Panc1 (cell line): ENCODE results near the gene RABGAP1L. TPM values are rescaled to one million over a fixed set of nuclear protein-coding genes. Genes with fewer than 3 reads are reported as not detected.

Experiments
- ATAC-seq: fragments of 200-7000 bp; cut with Tn5 transposase; 2 replicates; pipeline ENCODE4 v1.9.1; 2020; ENCODE audit warnings: mild to moderate bottlenecking, moderate library complexity
- BruUV-seq: library from RNA; stranded (reverse); fragments of 400-500 nt; replicated peaks from 2 replicates; lab custom pipeline; 2021; lab: Mats Ljungman, UMichigan
- CTCF ChIA-PET: fragments of 300-600 bp; sonication (Branson Sonifier 250); formaldehyde crosslinking; loops from one replicate; lab custom pipeline; 2022; ENCODE audit warnings: antibody characterized with exemption; lab: Charles Lee
- POLR2A ChIA-PET: fragments of 300-600 bp; sonication (Branson Sonifier 250); formaldehyde crosslinking; loops from one replicate; lab custom pipeline; 2022; ENCODE audit warnings: antibody characterized with exemption; lab: Charles Lee
- DNase-seq: peaks from one replicate; pipeline ENCODE4 v3.0.0-alpha.2; 2010; ENCODE audit warnings: low read depth, low spot score
- H3K27ac ChIP-seq: 2 replicates; pipeline ENCODE4 v1.5.1; 2011; ENCODE audit warnings: mild to moderate bottlenecking, low read length, inconsistent platforms
- H3K27me3 ChIP-seq: fragments of 200-500 bp; sonication (Bioruptor generic); 2 replicates; pipeline ENCODE4 v1.6.0; 2014; ENCODE audit warnings: low read length, inconsistent platforms; ENCODE audit not compliant: control insufficient read depth, insufficient read depth
- H3K36me3 ChIP-seq: fragments of 200-500 bp; sonication (Bioruptor generic); 2 replicates; pipeline ENCODE4 v1.5.1; 2014; ENCODE audit warnings: inconsistent platforms, mild to moderate bottlenecking, low read length, moderate library complexity; ENCODE audit not compliant: control insufficient read depth, insufficient read depth
- H3K4me1 ChIP-seq: 2 replicates; pipeline ENCODE4 v1.5.1; 2011; ENCODE audit warnings: inconsistent platforms, mild to moderate bottlenecking, low read length, moderate library complexity; ENCODE audit not compliant: control insufficient read depth, insufficient read depth
- H3K4me3 ChIP-seq, 2 experiments: 2 replicates each; pipeline ENCODE4 v1.5.1; 2011 to 2012; ENCODE audit warnings: low read depth in 2 of 2, low read length in 2 of 2, mild to moderate bottlenecking in 2 of 2, inconsistent platforms in 1 of 2, moderate library complexity in 1 of 2
- H3K9me3 ChIP-seq: fragments of 200-500 bp; sonication (Bioruptor generic); 2 replicates; pipeline ENCODE4 v1.5.1; 2014; ENCODE audit warnings: low read depth, mild to moderate bottlenecking, inconsistent platforms, low read length, moderate library complexity; ENCODE audit not compliant: control insufficient read depth, insufficient read depth
- CTCF ChIP-seq: fragments of 450-650 bp; IDR thresholded peaks from 2 replicates; pipeline ENCODE4 v1.5.1; 2017; ENCODE audit warnings: mild to moderate bottlenecking
- POLR2AphosphoS5 ChIP-seq: IDR thresholded peaks from 2 replicates; pipeline ENCODE4 v1.6.1; 2012; ENCODE audit warnings: mild to moderate bottlenecking, low read depth, low read length, moderate library complexity
- REST ChIP-seq, 2 experiments: IDR thresholded peaks; 2 replicates each; pipeline ENCODE4 v1.6.1; 2011 to 2012; ENCODE audit warnings: low read depth in 2 of 2, control low read depth in 1 of 2, low read length in 1 of 2, mild to moderate bottlenecking in 1 of 2, moderate library complexity in 1 of 2; ENCODE audit not compliant: insufficient read depth in 1 of 2
- SIN3A ChIP-seq: IDR thresholded peaks from 2 replicates; pipeline ENCODE4 v1.6.1; 2012; ENCODE audit warnings: low read depth, mild to moderate bottlenecking, low read length, moderate library complexity, borderline replicate concordance; ENCODE audit not compliant: insufficient read depth
- TCF7L2 ChIP-seq: IDR thresholded peaks from 2 replicates; pipeline ENCODE4 v1.6.1; 2011; ENCODE audit warnings: mild to moderate bottlenecking, low read depth, low read length, inconsistent platforms
- in situ Hi-C: cut with HindIII; loops from 2 replicates; pipeline ENCODE4 v1.10.0; 2016; ENCODE audit warnings: low sequenced_read_pairs, low pct_unique_long_range_greater_than_20kb
- intact Hi-C: fragments of 100-400 bp; cut with micrococcal nuclease; formaldehyde crosslinking; loops from one replicate; pipeline ENCODE4 v1.10.0; 2022; ENCODE audit not compliant: unreplicated experiment
- total RNA-seq: library from RNA; stranded (reverse); gene quantifications from one replicate; pipeline ENCODE4 v1.2.1, GENCODE V29; 2021; ENCODE audit not compliant: unreplicated experiment

RABGAP1L gene
- total RNA-seq, 1 experiment from 2014 or later: 37.0 TPM

- no peaks in the 10 kb centered on the region for H3K9me3 ChIP-seq
- in situ Hi-C loops: no loop called here
- DNase-seq (no peak), ATAC-seq (no peak)
- no peaks in the 10 kb centered on the region; the same call in 1 of the 2 replicates for H3K4me1 ChIP-seq
- BruUV-seq: no TSS peak
- H3K27me3 ChIP-seq: no peaks in the 10 kb centered on the region
- POLR2A ChIA-PET: no interaction called here
- CTCF ChIA-PET: no interaction called here
- H3K27ac ChIP-seq: no peak overlapping the region
- TF ChIP-seq SIN3A (no peak), REST (IDR thresholded peaks at IDR 0.05; ENCODE audit: insufficient read depth in 1 of 2, low read depth in 2 of 2, low read length in 1 of 2) (no peak), CTCF (no peak), TCF7L2 (no peak), POLR2AphosphoS5 (no peak)
- no peak overlapping the region for H3K4me3 ChIP-seq
- intact Hi-C loops: no loop called here
- H3K36me3 ChIP-seq: no peaks in the 10 kb centered on the region
Observed at GRCh38 chr1:174401075-174401474, 241.8 kb downstream of the RABGAP1L start.

GRCh38 chr1:174405219-174405618 lies 245.9 kb downstream of the RABGAP1L start:
- Histone ChIP-seq H3K4me1 (no peaks in the 10 kb centered on the region), H3K27me3 (no peaks in the 10 kb centered on the region), H3K36me3 (no peaks in the 10 kb centered on the region), H3K27ac (no peak overlapping the region), H3K4me3 (no peak overlapping the region), H3K9me3 (no peaks in the 10 kb centered on the region)
- no peak for ATAC-seq
- POLR2A ChIA-PET: no interaction called here
- no peak for TF ChIP-seq TCF7L2
- no peak for TF ChIP-seq SIN3A
- TF ChIP-seq CTCF: no peak
- no peak for TF ChIP-seq REST (IDR thresholded peaks at IDR 0.05; ENCODE audit: insufficient read depth in 1 of 2, low read depth in 2 of 2, low read length in 1 of 2)
- no peak for TF ChIP-seq POLR2AphosphoS5
- CTCF ChIA-PET: no interaction called here
- no TSS peak for BruUV-seq
- in situ Hi-C loops: no loop called here
- intact Hi-C loops: no loop called here
- DNase-seq: no peak
